Esophagus muscularis mucosa (tissue), 4 donors: ENCODE results near the gene RASAL2. TPM values are rescaled to one million over a fixed set of nuclear protein-coding genes. Genes with fewer than 3 reads are reported as not detected.

Source experiments
- DNase-seq: peaks from one replicate; pipeline ENCODE4 v3.0.0-alpha.2; 2017; ENCODE audit errors: extremely low spot score
- H3K27ac ChIP-seq, 4 donors: fragments of 200-600 bp; sonication (generic); replicated peaks in 1 of 4; 1 replicate in 3 of 4; 2 replicates in 1 of 4; pipeline ENCODE4 v1.5.1; 2016 to 2019; ENCODE audit warnings: mild to moderate bottlenecking in 1 of 4
- H3K27me3 ChIP-seq, 4 donors: fragments of 200-600 bp; sonication (generic); one replicate each; pipeline versions ENCODE4 v1.5.1 to v1.6.0; 2016 to 2019
- H3K36me3 ChIP-seq, 4 donors: fragments of 200-600 bp; sonication (generic); one replicate each; pipeline ENCODE4 v1.5.1; 2016 to 2019
- H3K4me1 ChIP-seq, 4 donors: fragments of 200-600 bp; sonication (generic); one replicate each; pipeline ENCODE4 v1.5.1; 2016 to 2019
- H3K4me3 ChIP-seq, 4 donors: fragments of 200-600 bp; sonication (generic); 1 replicate in 2 of 4; 2 replicates in 2 of 4; pipeline ENCODE4 v1.5.1; 2016 to 2019; ENCODE audit warnings: mild to moderate bottlenecking in 4 of 4, moderate library complexity in 1 of 4
- H3K9me3 ChIP-seq, 4 donors: fragments of 200-600 bp; sonication (generic); 1 replicate in 3 of 4; 2 replicates in 1 of 4; pipeline ENCODE4 v1.5.1; 2016 to 2019
- EP300 ChIP-seq: sonication (generic); formaldehyde crosslinking; IDR thresholded peaks from one replicate; pipeline ENCODE4 v1.6.1; 2017; ENCODE audit warnings: antibody characterized with exemption
- POLR2A ChIP-seq: fragments of 450-650 bp; IDR thresholded peaks from one replicate; pipeline ENCODE4 v1.6.1; 2017; ENCODE audit warnings: antibody characterized with exemption, moderate library complexity, mild to moderate bottlenecking, low read depth
- POLR2AphosphoS5 ChIP-seq, 2 donors: sonication (generic); formaldehyde crosslinking; IDR thresholded peaks; one replicate each; pipeline ENCODE4 v1.6.1; 2017; ENCODE audit warnings: antibody characterized with exemption in 2 of 2
- WGBS: methylation state at CpG from one replicate; pipeline ENCODE4 v1.1.5; 2018; 5-methylcytosine and 5-hydroxymethylcytosine counted together
- intact Hi-C: fragments of 100-400 bp; cut with DNase I; formaldehyde crosslinking; loops from one replicate; pipeline ENCODE4 v1.15.1; 2023
- total RNA-seq, 4 donors: library from RNA; depleted of rRNA; stranded (reverse); fragments of >200 nt; gene quantifications; one replicate each; pipeline versions ENCODE4 v1.1.0 to v1.2.1, GENCODE V29; 2016
- TF ChIP-seq, protein P1 (sequence below), 3 experiments: fragments of 200-600 bp in 2 of 3; fragments of 450-650 bp in 1 of 3; sonication (generic) in 2 of 3; IDR thresholded peaks; one replicate each; pipeline ENCODE4 v1.5.1; 2017 to 2019; ENCODE audit warnings: antibody characterized with exemption in 3 of 3, mild to moderate bottlenecking in 2 of 3, moderate library complexity in 1 of 3

RASAL2 gene
- total RNA-seq, 4 donors from 2014 or later = 11.6 to 30.0 (median 22.3) TPM

DNA sequence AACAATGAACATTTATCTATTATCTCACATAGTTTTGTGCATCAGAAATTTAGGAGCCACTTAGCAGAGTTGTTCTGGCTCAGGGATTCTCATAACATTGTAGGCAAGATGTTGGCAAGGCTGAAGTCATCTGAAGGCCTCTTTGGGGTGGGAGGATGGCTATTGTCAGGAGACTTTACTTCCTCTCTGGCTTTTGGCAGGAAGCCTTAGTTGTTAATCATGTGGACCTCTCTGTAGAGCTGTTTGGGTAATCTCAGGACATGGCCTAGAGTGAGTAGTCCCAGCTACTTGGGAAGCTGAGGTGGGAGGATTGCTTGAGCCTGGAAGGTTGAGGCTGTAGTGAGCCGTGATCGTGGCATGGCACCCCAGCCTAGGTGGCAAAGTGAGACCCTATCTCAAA lies 40.2 kb downstream of the RASAL2 start:
- Histone ChIP-seq H3K9me3 (no peaks in the 10 kb centered on the region), H3K36me3 (no peaks in the 10 kb centered on the region), H3K27ac (no peak overlapping the region), H3K4me3 (no peak overlapping the region), H3K27me3 (no peaks in the 10 kb centered on the region), H3K4me1 (peaks cover 6 to 30% (median 16%) of the 10 kb centered on the region in 4 donors)
- intact Hi-C loops = no loop called here
- TF ChIP-seq EP300 (no peak), POLR2A (no peak)
- no peak for DNase-seq
- WGBS = 49% methylated on average over 2 of the region's 2 CpGs

DNA sequence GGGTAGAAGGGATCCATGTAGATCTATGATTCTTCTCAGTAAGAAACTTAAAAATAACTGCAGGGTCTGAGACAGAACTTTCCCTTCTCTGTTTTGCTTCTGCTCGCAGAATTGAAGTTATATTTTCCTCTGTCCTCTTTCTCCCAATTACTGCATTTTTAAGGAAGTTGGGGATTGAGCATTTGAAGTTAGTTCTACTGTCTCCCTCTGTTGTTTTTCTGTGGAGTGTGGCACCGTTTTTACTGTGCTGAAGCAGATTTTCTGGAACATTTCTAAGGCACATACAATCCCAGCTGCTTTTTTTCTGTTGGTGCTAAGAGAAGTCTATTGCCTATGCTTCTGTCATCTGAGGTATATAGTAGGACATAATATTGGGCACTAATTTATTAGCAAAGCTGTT lies 43.3 kb downstream of the RASAL2 start:
- H3K4me3 ChIP-seq = no peak overlapping the region
- no peak for DNase-seq
- TF ChIP-seq POLR2AphosphoS5 (IDR thresholded peaks at IDR 0.05) (no peak), EP300 (no peak), POLR2A (no peak)
- TF ChIP-seq, protein P1, sequence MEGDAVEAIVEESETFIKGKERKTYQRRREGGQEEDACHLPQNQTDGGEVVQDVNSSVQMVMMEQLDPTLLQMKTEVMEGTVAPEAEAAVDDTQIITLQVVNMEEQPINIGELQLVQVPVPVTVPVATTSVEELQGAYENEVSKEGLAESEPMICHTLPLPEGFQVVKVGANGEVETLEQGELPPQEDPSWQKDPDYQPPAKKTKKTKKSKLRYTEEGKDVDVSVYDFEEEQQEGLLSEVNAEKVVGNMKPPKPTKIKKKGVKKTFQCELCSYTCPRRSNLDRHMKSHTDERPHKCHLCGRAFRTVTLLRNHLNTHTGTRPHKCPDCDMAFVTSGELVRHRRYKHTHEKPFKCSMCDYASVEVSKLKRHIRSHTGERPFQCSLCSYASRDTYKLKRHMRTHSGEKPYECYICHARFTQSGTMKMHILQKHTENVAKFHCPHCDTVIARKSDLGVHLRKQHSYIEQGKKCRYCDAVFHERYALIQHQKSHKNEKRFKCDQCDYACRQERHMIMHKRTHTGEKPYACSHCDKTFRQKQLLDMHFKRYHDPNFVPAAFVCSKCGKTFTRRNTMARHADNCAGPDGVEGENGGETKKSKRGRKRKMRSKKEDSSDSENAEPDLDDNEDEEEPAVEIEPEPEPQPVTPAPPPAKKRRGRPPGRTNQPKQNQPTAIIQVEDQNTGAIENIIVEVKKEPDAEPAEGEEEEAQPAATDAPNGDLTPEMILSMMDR (IDR thresholded peaks at IDR 0.05) = no peak
- peaks cover 6 to 30% (median 17%) of the 10 kb centered on the region in 4 donors for H3K4me1 ChIP-seq
- no peak overlapping the region for H3K27ac ChIP-seq
- H3K9me3 ChIP-seq = no peaks in the 10 kb centered on the region
- intact Hi-C loops = no loop called here
- no peaks in the 10 kb centered on the region for H3K27me3 ChIP-seq
- no peaks in the 10 kb centered on the region for H3K36me3 ChIP-seq
- WGBS = 17% methylated on average over 2 of the region's 2 CpGs

DNA sequence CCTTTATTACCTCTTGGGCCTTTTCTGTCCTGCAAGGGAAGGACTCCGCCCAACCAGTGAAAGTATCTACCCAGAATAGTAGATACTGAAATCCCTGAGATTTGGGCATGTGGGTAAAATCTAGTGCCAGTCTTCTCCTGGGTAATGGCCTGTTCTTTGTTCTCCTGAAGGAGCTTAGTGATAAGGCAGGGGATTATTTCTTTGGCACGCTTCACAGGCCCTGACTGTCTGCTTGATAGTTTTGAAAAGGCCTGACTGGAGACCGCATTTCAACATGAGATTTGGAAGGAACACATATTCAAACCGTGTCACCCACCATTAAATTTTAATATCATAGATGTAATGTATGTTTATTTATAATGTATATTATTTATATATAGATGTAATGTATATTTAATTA lies 48.9 kb downstream of the RASAL2 start:
- intact Hi-C loops = no loop called here
- H3K27ac ChIP-seq = no peak overlapping the region
- H3K27me3 ChIP-seq = no peaks in the 10 kb centered on the region
- TF ChIP-seq POLR2AphosphoS5 (IDR thresholded peaks at IDR 0.05) (no peak), EP300 (no peak), POLR2A (no peak)
- TF ChIP-seq, protein P1 (IDR thresholded peaks at IDR 0.05) = no peak
- peaks cover 2 to 6% (median 4%) of the 10 kb centered on the region in 4 donors for H3K4me1 ChIP-seq
- H3K4me3 ChIP-seq = no peak overlapping the region
- H3K36me3 ChIP-seq = no peaks in the 10 kb centered on the region
- no peak for DNase-seq
- H3K9me3 ChIP-seq = no peaks in the 10 kb centered on the region
- 93% methylated on average over 4 of the region's 4 CpGs for WGBS

DNA sequence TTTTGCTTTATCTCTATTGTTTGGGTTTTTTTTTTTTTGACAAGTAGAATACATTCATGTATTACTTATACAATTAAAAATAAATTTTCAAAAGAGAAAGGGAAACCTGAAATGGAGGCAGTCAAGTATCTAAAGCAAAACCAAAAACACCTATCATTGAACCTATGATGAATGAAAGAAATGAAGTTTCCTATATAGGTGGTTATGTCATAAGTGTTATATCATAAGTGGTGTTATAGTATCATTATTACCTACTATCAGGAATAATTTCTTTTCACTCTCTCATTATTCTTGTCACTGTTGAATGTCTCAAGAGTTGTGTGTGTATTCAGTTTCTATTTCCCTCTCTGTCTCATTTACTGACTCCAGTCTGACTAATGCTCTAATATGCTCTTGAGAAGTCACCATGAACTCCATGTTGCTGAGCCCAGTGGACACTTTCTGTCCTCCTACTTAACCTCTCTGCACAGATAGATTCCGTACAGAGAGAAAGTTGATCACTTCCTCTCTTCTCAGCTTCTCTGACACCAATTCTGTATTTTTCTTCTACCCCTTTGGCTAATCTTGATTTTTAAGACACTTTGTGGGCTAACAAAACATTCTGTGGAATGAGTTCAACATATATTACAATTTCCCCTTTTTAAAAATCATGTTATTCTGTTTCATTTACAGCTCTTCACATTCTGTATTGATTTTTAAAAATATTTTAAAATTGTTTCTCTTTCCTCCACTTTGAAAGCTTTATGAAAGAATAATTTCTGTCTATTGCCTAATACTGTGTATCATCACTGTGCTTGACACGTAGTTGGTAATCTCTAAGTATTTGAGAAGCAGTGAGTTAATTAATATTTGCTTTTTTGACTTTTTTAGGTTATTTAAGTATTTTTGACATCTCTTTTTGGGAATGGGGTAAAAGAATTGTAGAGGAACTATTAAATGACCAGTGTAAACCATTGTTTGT lies 50.1 kb downstream of the RASAL2 start:
- TF ChIP-seq POLR2AphosphoS5 (IDR thresholded peaks at IDR 0.05) = no peak
- no peak for TF ChIP-seq EP300
- TF ChIP-seq, protein P1 (IDR thresholded peaks at IDR 0.05) = no peak
- no peak for TF ChIP-seq POLR2A
- DNase-seq = no peak
- intact Hi-C loops = no loop called here
- Histone ChIP-seq H3K9me3 (no peaks in the 10 kb centered on the region), H3K4me3 (no peak overlapping the region), H3K27ac (no peak overlapping the region), H3K36me3 (no peaks in the 10 kb centered on the region), H3K4me1 (peaks cover 0 to 6% (median 3%) of the 10 kb centered on the region in 4 donors), H3K27me3 (no peaks in the 10 kb centered on the region)
- 89% methylated on average over 2 of the region's 2 CpGs for WGBS

DNA sequence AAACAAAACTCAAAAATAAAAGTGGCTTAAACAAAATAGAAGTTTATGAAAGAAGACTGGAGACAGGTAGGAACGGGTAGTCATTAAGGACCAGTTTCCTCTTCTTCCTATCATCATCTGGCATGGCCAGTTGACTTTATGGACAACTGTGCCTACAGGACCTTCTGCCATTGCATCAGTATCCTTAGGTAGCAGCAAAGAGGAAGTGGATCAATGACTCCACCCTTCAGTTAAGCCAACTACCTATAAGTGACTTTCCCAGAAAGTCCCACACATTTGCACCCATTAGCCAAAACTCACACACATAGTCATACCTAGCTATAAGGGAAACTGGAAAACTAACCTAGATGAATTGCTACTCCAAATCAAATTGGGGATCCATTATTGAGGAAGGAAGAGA lies 51.7 kb downstream of the RASAL2 start:
- Histone ChIP-seq H3K4me3 (no peak overlapping the region), H3K36me3 (no peaks in the 10 kb centered on the region), H3K9me3 (no peaks in the 10 kb centered on the region), H3K27me3 (no peaks in the 10 kb centered on the region), H3K4me1 (peaks cover 0 to 5% (median 3%) of the 10 kb centered on the region in 4 donors), H3K27ac (no peak overlapping the region)
- TF ChIP-seq EP300 (no peak), POLR2A (no peak), POLR2AphosphoS5 (IDR thresholded peaks at IDR 0.05) (no peak)
- TF ChIP-seq, protein P1 (IDR thresholded peaks at IDR 0.05) = no peak
- intact Hi-C loops = no loop called here
- no peak for DNase-seq
- WGBS = 97% methylated on average over 1 of the region's 1 CpG
